ENCODE measurements around the gene DNAJC4. TPM values are rescaled to one million over a fixed set of nuclear protein-coding genes. Genes with fewer than 3 reads are reported as not detected.

DNAJC4 gene
- total and polyA plus RNA-seq, 2 of the 8 experiments (the other 6 are each of a cell fraction or from before 2014, with no cell fraction given) = 14.6 to 31.0 TPM

- no peak overlapping the region for H3K27ac ChIP-seq (ENCODE audit: low read depth, low read length)
- H3K9ac ChIP-seq (replicated peaks in 1 of 4; ENCODE audit: extremely low read depth in 1 of 4, low read depth in 3 of 4, low read length in 3 of 4) = no peak overlapping the region
- no peak overlapping the region for H3K56ac ChIP-seq (replicated peaks; ENCODE audit: insufficient read length, low read depth, low read length)
- no peaks in the 10 kb centered on the region for H3K79me2 ChIP-seq (ENCODE audit: control insufficient read depth in 1 of 2, insufficient read depth in 2 of 2, low read length in 2 of 2)
- no peak overlapping the region for H2BK15ac ChIP-seq (ENCODE audit: low read length)
- H3K18ac ChIP-seq (ENCODE audit: extremely low read depth, low read length) = no peak overlapping the region
- H3K4me1 ChIP-seq (replicated peaks in 1 of 4; ENCODE audit: control insufficient read depth in 3 of 4, insufficient read depth in 4 of 4, low read length in 3 of 4) = no peaks in the 10 kb centered on the region; a peak in 3 of 7 replicates
- peaks cover 21 to 86% (median 43%) of the 10 kb centered on the region in 4 experiments for H3K36me3 ChIP-seq (ENCODE audit: control insufficient read depth in 2 of 4, insufficient read depth in 4 of 4, low read length in 3 of 4)
- no peak overlapping the region for H2BK120ac ChIP-seq (replicated peaks; ENCODE audit: low read depth, low read length)
- no peak overlapping the region for H2BK20ac ChIP-seq (ENCODE audit: low read length)
- CTCF ChIA-PET (ENCODE audit: partially characterized antibody) = interaction anchor here (0.6 to 2.5 kb wide), 3 partner anchors 9 to 55 kb away, joined by 3 to 10 read pairs (median 4); partner anchors contain the start of gene PLCB3
- peaks cover 8 to 24% of the 10 kb centered on the region in 2 experiments for H4K20me1 ChIP-seq (replicated peaks in 1 of 2; ENCODE audit: control insufficient read depth in 1 of 2, insufficient read depth in 2 of 2, low read length in 2 of 2)
- no peak overlapping the region for H3K4me3 ChIP-seq (ENCODE audit: extremely low read depth in 1 of 4, insufficient read depth in 2 of 4, low read depth in 3 of 4, low read length in 4 of 4)
- no peak overlapping the region for H4K5ac ChIP-seq (ENCODE audit: insufficient read length, low read depth, low read length)
- TF ChIP-seq NRF1 (IDR thresholded peaks at IDR 0.05; ENCODE audit: low read depth, low read length) (no peak), GABPA (IDR thresholded peaks at IDR 0.05; ENCODE audit: borderline replicate concordance, insufficient read depth, low read length) (no peak), ZNF274 (IDR thresholded peaks at IDR 0.05; ENCODE audit: borderline replicate concordance, extremely low read depth, low read length) (no peak), POLR2A (IDR thresholded peaks at IDR 0.05; ENCODE audit: control extremely low read depth in 1 of 2, low read depth in 2 of 2, low read length in 2 of 2) (no peak), BCL11A (IDR thresholded peaks at IDR 0.05; ENCODE audit: low read depth in 2 of 2, low read length in 2 of 2) (no peak), BACH1 (IDR thresholded peaks at IDR 0.05; ENCODE audit: low read length) (no peak), SP4 (IDR thresholded peaks at IDR 0.05; ENCODE audit: low read length) (no peak), TBP (IDR thresholded peaks at IDR 0.05; ENCODE audit: low read depth, low read length) (no peak), KDM5A (IDR thresholded peaks at IDR 0.05; ENCODE audit: low read length) (no peak), USF2 (IDR thresholded peaks at IDR 0.05; ENCODE audit: low read length) (no peak), FOSL1 (IDR thresholded peaks at IDR 0.05; ENCODE audit: insufficient read depth, low read depth, low read length) (no peak)
- TF ChIP-seq, protein P1, sequence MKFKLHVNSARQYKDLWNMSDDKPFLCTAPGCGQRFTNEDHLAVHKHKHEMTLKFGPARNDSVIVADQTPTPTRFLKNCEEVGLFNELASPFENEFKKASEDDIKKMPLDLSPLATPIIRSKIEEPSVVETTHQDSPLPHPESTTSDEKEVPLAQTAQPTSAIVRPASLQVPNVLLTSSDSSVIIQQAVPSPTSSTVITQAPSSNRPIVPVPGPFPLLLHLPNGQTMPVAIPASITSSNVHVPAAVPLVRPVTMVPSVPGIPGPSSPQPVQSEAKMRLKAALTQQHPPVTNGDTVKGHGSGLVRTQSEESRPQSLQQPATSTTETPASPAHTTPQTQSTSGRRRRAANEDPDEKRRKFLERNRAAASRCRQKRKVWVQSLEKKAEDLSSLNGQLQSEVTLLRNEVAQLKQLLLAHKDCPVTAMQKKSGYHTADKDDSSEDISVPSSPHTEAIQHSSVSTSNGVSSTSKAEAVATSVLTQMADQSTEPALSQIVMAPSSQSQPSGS (IDR thresholded peaks at IDR 0.05; ENCODE audit: low read length) = no peak
- H3K23me2 ChIP-seq (ENCODE audit: low read depth, low read length) = no peaks in the 10 kb centered on the region
- H4K8ac ChIP-seq (ENCODE audit: extremely low read depth, insufficient read depth, low read length) = no peak overlapping the region
- H3K9me3 ChIP-seq (ENCODE audit: insufficient read depth in 2 of 2, low read depth in 1 of 2, low read length in 1 of 2) = no peaks in the 10 kb centered on the region
- no peaks in the 10 kb centered on the region for H3K27me3 ChIP-seq (replicated peaks in 1 of 4; ENCODE audit: control insufficient read depth in 3 of 4, extremely low read depth in 1 of 4, insufficient read depth in 3 of 4, low read length in 3 of 4)
- H3K4ac ChIP-seq (replicated peaks; ENCODE audit: insufficient read length, low read depth, low read length) = no peak overlapping the region
- H3K14ac ChIP-seq (ENCODE audit: insufficient read length) = no peak overlapping the region
- FAIRE-seq = no peak
- H4K91ac ChIP-seq (replicated peaks; ENCODE audit: insufficient read length, low read length) = no peak overlapping the region
- H3K23ac ChIP-seq (ENCODE audit: insufficient read length) = no peak overlapping the region
- WGBS, 2 experiments (ENCODE audit: extremely low coverage in 1 of 2, insufficient coverage in 1 of 2, insufficient read length in 1 of 2, insufficient replicate concordance in 2 of 2, low coverage in 1 of 2, low lambda C conversion rate in 2 of 2, missing lambda C conversion rate in 1 of 2) = 90% methylated on average over 4 of the region's 4 CpGs; no CpG with 5 or more reads in 1 of the 2 experiments
- H2BK12ac ChIP-seq (ENCODE audit: low read depth, low read length) = no peak overlapping the region
- H3K4me2 ChIP-seq (ENCODE audit: insufficient read depth in 1 of 2, low read depth in 2 of 2, low read length in 2 of 2) = no peak overlapping the region
- POLR2A ChIA-PET (ENCODE audit: partially characterized antibody) = interaction anchor here (1.0 to 7.1 kb wide), 5 partner anchors 7 to 17 kb away, joined by 3 to 101 read pairs (median 4); partner anchors contain the start of gene PPP1R14B
- no peak overlapping the region for H2BK5ac ChIP-seq (ENCODE audit: low read depth, low read length)
- no peak overlapping the region for H2AFZ ChIP-seq (ENCODE audit: low read length)
- DNase-seq (ENCODE audit: low read depth in 1 of 2, low spot score in 2 of 2) = no peak
- no peaks in the 10 kb centered on the region for H3K79me1 ChIP-seq (ENCODE audit: low read depth, low read length)
- no peak overlapping the region for H2AK5ac ChIP-seq (ENCODE audit: low read depth, low read length)
These were observed 29.3 kb downstream of the DNAJC4 start for GRCh38 chr11:64259533-64260067.

Data from H1 (cell line).